GM12878 (cell line): ENCODE results near the gene VCAN. TPM values are rescaled to one million over a fixed set of nuclear protein-coding genes. Genes with fewer than 3 reads are reported as not detected.

ENCODE experiments used
- ATAC-seq: fragments of 200-7000 bp; cut with Tn5 transposase; 3 replicates; pipeline ENCODE4 v1.9.1; 2020; ENCODE audit warnings: mild to moderate bottlenecking, moderate library complexity
- BruUV-seq: library from RNA; stranded (reverse); fragments of 400-500 nt; replicated peaks from 2 replicates; lab custom pipeline; 2021; lab: Mats Ljungman, UMichigan
- CTCF ChIA-PET: fragments of 300-600 bp; sonication (Branson Sonifier 250); formaldehyde crosslinking; extraction: SDS; loops from one replicate; lab custom pipeline; 2021; ENCODE audit warnings: inconsistent platforms; lab: Yijun Ruan, JAX
- POLR2A ChIA-PET: fragments of 350-600 bp; formaldehyde crosslinking; extraction: SDS; loops from one replicate; lab custom pipeline; 2021; ENCODE audit warnings: inconsistent platforms; lab: Charles Lee
- RAD21 ChIA-PET: fragments of 300-600 bp; sonication (Branson Sonifier 250); formaldehyde crosslinking; loops from one replicate; lab custom pipeline; 2023; ENCODE audit warnings: antibody characterized with exemption; ENCODE audit not compliant: unreplicated experiment; lab: Charles Lee
- SMC1A ChIA-PET: fragments of 300-600 bp; sonication (Branson Sonifier 250); formaldehyde crosslinking; loops from one replicate; lab custom pipeline; 2023; ENCODE audit not compliant: unreplicated experiment, uncharacterized antibody; lab: Charles Lee
- DNase-seq: peaks from one replicate; pipeline ENCODE4 v3.0.0-alpha.2; 2011; ENCODE audit warnings: low read depth, low spot score
- FAIRE-seq: peaks from 3 replicates; lab custom pipeline; 2011; peaks lifted over from hg19 to GRCh38; lab: Jason Lieb, UNC
- H2AFZ ChIP-seq: 2 replicates; pipeline ENCODE4 v1.6.0; 2011; ENCODE audit warnings: low read depth, low read length, control low read depth; ENCODE audit not compliant: control insufficient read depth
- H3K27ac ChIP-seq: 2 replicates; pipeline ENCODE4 v1.5.1; 2011; ENCODE audit warnings: control low read depth; ENCODE audit not compliant: control insufficient read depth, insufficient read depth
- H3K27me3 ChIP-seq, 2 experiments: replicated peaks in 1 of 2; 2 replicates each; pipeline versions ENCODE4 v1.6.0 to v1.6.1; 2011; ENCODE audit warnings: low read length in 1 of 2; ENCODE audit not compliant: control insufficient read depth in 2 of 2, insufficient read depth in 2 of 2
- H3K36me3 ChIP-seq, 2 experiments: 2 replicates each; pipeline ENCODE4 v1.5.1; 2011; ENCODE audit warnings: low read length in 1 of 2; ENCODE audit not compliant: control insufficient read depth in 2 of 2, insufficient read depth in 2 of 2
- H3K4me1 ChIP-seq: 2 replicates; pipeline ENCODE4 v1.6.1; 2011; ENCODE audit warnings: mild to moderate bottlenecking, low read length, moderate library complexity, mixed read lengths; ENCODE audit not compliant: control insufficient read depth, insufficient read depth
- H3K4me2 ChIP-seq: 2 replicates; pipeline ENCODE4 v1.6.0; 2011; ENCODE audit warnings: control low read depth; ENCODE audit not compliant: control insufficient read depth, insufficient read depth
- H3K4me3 ChIP-seq: fragments of 200-600 bp; sonication (generic); 2 replicates; pipeline ENCODE4 v1.5.1; 2016
- H3K79me2 ChIP-seq: 2 replicates; pipeline ENCODE4 v1.6.0; 2011; ENCODE audit warnings: low read length; ENCODE audit not compliant: control insufficient read depth, insufficient read depth
- H3K9ac ChIP-seq: 2 replicates; pipeline ENCODE4 v1.8.0; 2011; ENCODE audit warnings: low read length, control low read depth, mixed read lengths; ENCODE audit not compliant: control insufficient read depth, insufficient read depth
- H3K9me3 ChIP-seq: replicated peaks from 3 replicates; pipeline ENCODE4 v1.5.1; 2011; ENCODE audit warnings: mild to moderate bottlenecking, low read length; ENCODE audit not compliant: control insufficient read depth, insufficient read depth
- H4K20me1 ChIP-seq: 2 replicates; pipeline ENCODE4 v1.6.0; 2011; ENCODE audit not compliant: control insufficient read depth, insufficient read depth
- ATF7 ChIP-seq: fragments of 450-650 bp; IDR thresholded peaks from 2 replicates; pipeline ENCODE4 v1.6.1; 2016; ENCODE audit warnings: low read depth, mild to moderate bottlenecking
- NFIC ChIP-seq: IDR thresholded peaks from 2 replicates; pipeline ENCODE4 v1.6.1; 2012; ENCODE audit warnings: low read depth, mild to moderate bottlenecking, inconsistent platforms, low read length, moderate library complexity
- SIN3A ChIP-seq: IDR thresholded peaks from 2 replicates; pipeline ENCODE4 v1.6.1; 2012; ENCODE audit warnings: low read depth, low read length, improper control_type of control experiment
- TAF1 ChIP-seq: IDR thresholded peaks from 2 replicates; pipeline ENCODE4 v1.6.1; 2011; ENCODE audit warnings: mild to moderate bottlenecking, low read depth, low read length, borderline replicate concordance
- ZNF217 ChIP-seq: fragments of 450-650 bp; IDR thresholded peaks from 2 replicates; pipeline ENCODE4 v1.6.1; 2017; ENCODE audit warnings: antibody characterized with exemption, mild to moderate bottlenecking
- ZSCAN29 ChIP-seq: fragments of 450-650 bp; IDR thresholded peaks from 2 replicates; pipeline ENCODE4 v1.6.1; 2017; ENCODE audit warnings: mild to moderate bottlenecking, moderate library complexity
- WGBS: methylation state at CpG from one replicate; pipeline ENCODE4 v1.1.6; 2016; ENCODE audit warnings: low lambda C conversion rate; ENCODE audit not compliant: insufficient replicate concordance, insufficient coverage; ENCODE audit errors: missing lambda C conversion rate; 5-methylcytosine and 5-hydroxymethylcytosine counted together
- in situ Hi-C: fragments of 300-500 bp; cut with MboI; formaldehyde crosslinking; loops from 9 replicates; pipeline ENCODE4 v1.14.3; 2018; ENCODE audit warnings: mixed read lengths
- intact Hi-C: fragments of 100-400 bp; cut with micrococcal nuclease; formaldehyde crosslinking; loops from one replicate; pipeline ENCODE4 v1.14.2; 2022; ENCODE audit not compliant: unreplicated experiment
- polyA plus RNA-seq, 11 experiments: library from polyadenylated mRNA; depleted of rRNA in 4 of 11; unstranded in 6 of 11; stranded (reverse) in 5 of 11; fragments of >200 nt; fragmentation: Nextera tagmentation in 4 of 11; fragmentation: Illumina TruSeq in 1 of 11; extraction: Ambion mirVana in 4 of 11; extraction: Trizol in 1 of 11; gene quantifications; 1 replicate in 1 of 11; 2 replicates in 10 of 11; pipeline versions ENCODE4 v1.2.1 to v1.2.3, GENCODE V29; 2011 to 2016; ENCODE audit warnings: inconsistent platforms in 2 of 11, missing spikeins in 2 of 11, low read depth in 1 of 11
- total RNA-seq, 4 experiments: library from RNA; depleted of rRNA in 3 of 4; stranded (reverse); fragments of >200 nt in 3 of 4; fragmentation: Illumina TruSeq in 1 of 4; extraction: Trizol in 1 of 4; gene quantifications; 2 replicates each; pipeline versions ENCODE4 v1.2.1 to v1.2.3, GENCODE V29; 2013 to 2021
- TF ChIP-seq, protein P1 (sequence below): IDR thresholded peaks from 2 replicates; pipeline ENCODE4 v1.6.1; 2012; ENCODE audit warnings: low read depth, low read length, improper control_type of control experiment

The VCAN gene
- total and polyA plus RNA-seq, 10 of the 15 experiments (the other 5 are each of a cell fraction or from before 2014, with no cell fraction given), result 1.2 to 15.2 (median 4.5) TPM

DNA sequence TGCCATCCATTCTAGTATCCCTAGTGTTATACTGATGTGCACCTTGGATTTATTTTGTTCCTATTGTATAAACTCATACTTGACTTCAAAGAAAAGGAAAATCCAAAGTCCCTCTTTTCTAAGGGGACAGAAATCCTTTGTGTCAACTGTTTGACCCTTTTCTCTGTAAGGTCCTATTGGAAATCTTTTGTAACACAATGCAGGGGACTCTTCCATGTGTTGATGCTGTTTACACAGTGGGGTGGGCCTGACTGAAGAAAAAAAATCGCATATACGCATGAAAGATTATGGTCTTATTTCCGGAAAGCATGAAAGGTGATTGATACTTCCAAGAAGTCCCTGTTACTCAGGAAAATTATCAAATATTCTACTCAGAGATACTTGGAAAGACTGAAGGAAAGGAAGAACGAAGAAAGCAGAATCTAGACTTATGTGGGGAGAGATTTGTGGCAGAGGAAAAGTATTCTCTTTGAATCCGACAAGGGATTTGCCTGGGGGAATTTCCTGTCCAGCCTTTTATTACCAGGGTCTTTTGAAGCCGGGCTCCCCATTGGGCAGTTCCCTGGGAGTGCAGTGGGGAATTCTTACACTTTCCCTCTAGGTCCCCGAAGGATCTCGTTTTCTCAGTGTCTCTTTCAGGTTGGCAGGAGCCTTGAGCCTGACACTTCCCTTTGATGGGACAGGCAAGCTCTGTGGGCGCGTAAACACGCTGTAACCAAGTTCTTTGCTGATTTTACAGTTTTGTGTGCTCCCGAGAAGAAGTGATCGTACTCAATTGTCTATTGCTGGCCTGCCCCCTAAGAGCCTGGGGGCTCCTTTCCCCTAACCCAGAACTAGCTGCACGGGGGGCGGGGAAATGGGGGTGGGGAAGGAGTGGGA lies 779 bp upstream of the VCAN start:
- ChIA-PET POLR2A (no interaction called here), RAD21 (interaction anchor here (0.7 kb wide), 1 partner anchor 656 kb away, joined by 3 read pairs; no protein-coding TSS in a partner anchor), SMC1A (interaction anchor here (0.6 to 1.3 kb wide), 2 partner anchors 833 to 1119 kb away, joined by 3 to 4 read pairs; no protein-coding TSS in a partner anchor), CTCF (interaction anchor here (1.2 kb wide), 1 partner anchor 11 kb away, joined by 3 read pairs; no protein-coding TSS in a partner anchor)
- Histone ChIP-seq H3K9ac (no peak overlapping the region), H3K4me1 (0 out of 2 replicates have a peak, but pooled peaks cover 10% of the 10 kb centered on the region), H3K79me2 (no peaks in the 10 kb centered on the region), H2AFZ (no peak overlapping the region; the same call in none of the 2 replicates), H3K4me2 (no peak overlapping the region; the same call in 1 of the 2 replicates), H4K20me1 (no peaks in the 10 kb centered on the region), H3K9me3 (no peaks in the 10 kb centered on the region), H3K36me3 (no peaks in the 10 kb centered on the region), H3K4me3 (peak overlapping the region; percentile 38; the same call in 1 of the 2 replicates), H3K27me3 (peaks cover 15 to 20% of the 10 kb centered on the region in 2 experiments), H3K27ac (no peak overlapping the region)
- TF ChIP-seq NFIC (peak; percentile 21; the same call in 1 of the 2 replicates), SIN3A (no peak)
- no peak for ATAC-seq
- intact Hi-C loops (loop anchor here (5.0 kb wide), 2 partner anchors 92 to 583 kb away; no protein-coding TSS in a partner anchor), in situ Hi-C loops (loop anchor here (10.0 kb wide), 1 partner anchor 1116 kb away; no protein-coding TSS in a partner anchor)
- DNase-seq, result no peak
- FAIRE-seq, result no peak
- no TSS peak for BruUV-seq
- WGBS, result 18% methylated on average over 15 of the region's 15 CpGs

- RAD21 ChIA-PET, result interaction anchor here (0.6 kb wide), 1 partner anchor 13 kb away, joined by 3 read pairs; no protein-coding TSS in a partner anchor
- in situ Hi-C loops, result loop anchor here (10.0 kb wide), 1 partner anchor 1117 kb away; no protein-coding TSS in a partner anchor
- CTCF ChIA-PET, result interaction anchor here (0.9 to 1.2 kb wide), 3 partner anchors 10 to 830 kb away, joined by 3 to 6 read pairs (median 3); no protein-coding TSS in a partner anchor
Observed at GRCh38 chr5:83472213-83472507, 616 bp downstream of the VCAN start.

More at GRCh38 chr5:83472213-83472507, 616 bp downstream of the VCAN start:
- Histone ChIP-seq H2AFZ (peak overlapping the region; percentile 30), H3K9me3 (no peaks in the 10 kb centered on the region)
- TF ChIP-seq ZNF217 (no peak), ZSCAN29 (no peak), ATF7 (no peak), TAF1 (no peak)
- TF ChIP-seq, protein P1, sequence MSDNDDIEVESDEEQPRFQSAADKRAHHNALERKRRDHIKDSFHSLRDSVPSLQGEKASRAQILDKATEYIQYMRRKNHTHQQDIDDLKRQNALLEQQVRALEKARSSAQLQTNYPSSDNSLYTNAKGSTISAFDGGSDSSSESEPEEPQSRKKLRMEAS, result no peak
- TF ChIP-seq, all 136 proteins: peak for 0
- 0% methylated on average over 5 of the region's 5 CpGs for WGBS
- ATAC-seq (peak; percentile 3; the same call in 1 of the 3 replicates), DNase-seq (no peak), FAIRE-seq (no peak)
- 0 out of 2 replicates have a peak, but pooled peaks cover 10% of the 10 kb centered on the region for H3K4me1 ChIP-seq
- POLR2A ChIA-PET, result no interaction called here
- H3K27ac ChIP-seq, result no peak overlapping the region
- BruUV-seq, result no TSS peak
- SMC1A ChIA-PET, result interaction anchor here (0.8 to 1.3 kb wide), 4 partner anchors 41 to 1120 kb away, joined by 3 to 4 read pairs (median 3); no protein-coding TSS in a partner anchor
- H4K20me1 ChIP-seq, result no peaks in the 10 kb centered on the region
- no peak overlapping the region for H3K9ac ChIP-seq
- no peaks in the 10 kb centered on the region for H3K79me2 ChIP-seq
- no peaks in the 10 kb centered on the region for H3K36me3 ChIP-seq
- intact Hi-C loops, result loop anchor here (2.0 to 5.0 kb wide), 4 partner anchors 41 to 1119 kb away; no protein-coding TSS in a partner anchor
- H3K4me3 ChIP-seq, result peak overlapping the region; percentile 78; the same call in 1 of the 2 replicates
- H3K4me2 ChIP-seq, result peak overlapping the region; percentile 87
- peaks cover 15 to 18% of the 10 kb centered on the region in 2 experiments for H3K27me3 ChIP-seq
